ENCODE results near the gene CTR9.
A peak's percentile ranks its signal among the peaks of the same experiment; 100 is the strongest.

CTR9 gene

GRCh38 chr11:10743354-10744000 is 7.6 kb upstream of the CTR9 start:
- DNase-seq: no peak

- no peak for DNase-seq
These were observed 6.8 kb upstream of the CTR9 start for GRCh38 chr11:10744206-10744605.

GRCh38 chr11:10746871-10747270 is 4.2 kb upstream of the CTR9 start:
- DNase-seq: no peak

GRCh38 chr11:10747733-10748132 is 3.3 kb upstream of the CTR9 start:
- DNase-seq: no peak

- no peak for DNase-seq
These were observed 1.6 kb upstream of the CTR9 start for GRCh38 chr11:10749476-10749875.

GRCh38 chr11:10751581-10751940 is 515 bp downstream of the CTR9 start:
- no peak for DNase-seq

- DNase-seq: no peak
These were observed 1.0 kb downstream of the CTR9 start for GRCh38 chr11:10752061-10752460.

- no peak for DNase-seq
These were observed 1.4 kb downstream of the CTR9 start for GRCh38 chr11:10752486-10752885.

- peak; percentile 1 for DNase-seq
These were observed 7.9 kb downstream of the CTR9 start for GRCh38 chr11:10758957-10759356.

GRCh38 chr11:10761085-10761698 is 10.1 kb downstream of the CTR9 start:
- DNase-seq: no peak

- DNase-seq: no peak
These were observed 11.1 kb downstream of the CTR9 start for GRCh38 chr11:10762185-10762584.

- DNase-seq: no peak
These were observed 11.9 kb downstream of the CTR9 start for GRCh38 chr11:10762913-10763421.

GRCh38 chr11:10763766-10764165 is 12.7 kb downstream of the CTR9 start:
- DNase-seq: no peak

- DNase-seq: no peak
These were observed 13.4 kb downstream of the CTR9 start for GRCh38 chr11:10764412-10764811.

- DNase-seq: peak; percentile 19
These were observed 19.7 kb downstream of the CTR9 start for GRCh38 chr11:10770626-10771254.

- DNase-seq: no peak
These were observed 20.4 kb downstream of the CTR9 start for GRCh38 chr11:10771457-10771856.

- no peak for DNase-seq
These were observed 23.8 kb downstream of the CTR9 start for GRCh38 chr11:10774811-10775210.

- no peak for DNase-seq
These were observed 26.3 kb downstream of the CTR9 start for GRCh38 chr11:10777393-10777793.

GRCh38 chr11:10777806-10778205 is 26.8 kb downstream of the CTR9 start:
- DNase-seq: no peak

GRCh38 chr11:10778217-10778970 is 27.3 kb downstream of the CTR9 start:
- DNase-seq: no peak

GRCh38 chr11:10779086-10779485 is 28.0 kb downstream of the CTR9 start:
- no peak for DNase-seq

- DNase-seq: no peak
These were observed 29.0 kb downstream of the CTR9 start for GRCh38 chr11:10780040-10780439.
